Heart left ventricle (tissue), 13 donors: ENCODE measurements around the gene PLAU.
"Not testable (repeated sequence)": the region's sequence is repeated elsewhere in the genome, so short reads cannot be mapped to it uniquely, and the experiment has no call there.

ENCODE experiments used
- POLR2A ChIP-seq, 2 donors: fragments of 450-650 bp; IDR thresholded peaks; one replicate each; pipeline ENCODE4 v1.6.1; 2017; ENCODE audit warnings: antibody characterized with exemption in 2 of 2, mild to moderate bottlenecking in 2 of 2, moderate library complexity in 2 of 2
- TF ChIP-seq, protein P1 (sequence below), 12 donors: fragments of 200-600 bp; sonication (generic) in 4 of 12; IDR thresholded peaks; one replicate each; pipeline versions ENCODE4 v1.5.0 to v1.8.0; 2018 to 2022; ENCODE audit warnings: antibody characterized with exemption in 12 of 12, mild to moderate bottlenecking in 5 of 12
- donor health status: ischemic (EF 13 %, LVEDD 7.1; RV severe dilation, severe dysfunction).
- donor health status: DM: no; HTN: yes; CAD: no.
- donor health status: DM: no; HTN: no; CAD: no.
- donor health status: ischemic (EF 25% LVEDD 6.9; RV normal size, moderate dysfunction).
- donor health status: ischemic (EF 25% LVEDD 5.7; RV mildly dilated, moderate dysfunction).
- donor health status: ischemic (EF 35%, LVEDD 5.7; RV mildly dilated, moderate dysfunction).
- donor health status: nonischemic (EF 11% LVEDD 7.7; RV severe dilation, severe dysfunction).
- donor health status: DM: yes; HTN: yes; CAD: no.
- donor health status: PGD.
- donor health status: ischemic (EF 29% LVEDD 5.4; RV normal size, mild dysfunction).
- donor health status: nonischemic (EF 23%, LVEDD 6.1; RV moderate dilation, normal function).

DNA sequence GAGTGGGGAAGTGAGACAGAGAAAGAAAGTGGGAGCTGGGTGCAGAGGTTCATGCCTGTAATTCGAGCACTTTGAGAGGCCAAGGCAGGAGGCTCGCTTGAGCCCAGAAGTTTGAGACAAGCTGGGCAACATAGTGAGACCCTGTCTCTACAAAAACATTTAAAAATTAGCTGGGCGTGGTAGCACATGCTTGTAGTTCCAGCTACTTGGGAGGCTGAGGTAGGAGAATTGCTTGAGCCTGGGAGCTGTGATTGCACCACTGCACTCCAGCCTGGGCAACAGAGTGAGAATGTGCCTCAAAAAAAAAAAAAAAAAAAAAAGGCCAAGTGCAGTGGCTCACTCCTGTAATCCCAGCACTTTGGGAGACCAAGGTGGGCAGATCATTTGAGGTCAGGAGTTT lies 20.1 kb upstream of the PLAU start:
- TF ChIP-seq, protein P1, sequence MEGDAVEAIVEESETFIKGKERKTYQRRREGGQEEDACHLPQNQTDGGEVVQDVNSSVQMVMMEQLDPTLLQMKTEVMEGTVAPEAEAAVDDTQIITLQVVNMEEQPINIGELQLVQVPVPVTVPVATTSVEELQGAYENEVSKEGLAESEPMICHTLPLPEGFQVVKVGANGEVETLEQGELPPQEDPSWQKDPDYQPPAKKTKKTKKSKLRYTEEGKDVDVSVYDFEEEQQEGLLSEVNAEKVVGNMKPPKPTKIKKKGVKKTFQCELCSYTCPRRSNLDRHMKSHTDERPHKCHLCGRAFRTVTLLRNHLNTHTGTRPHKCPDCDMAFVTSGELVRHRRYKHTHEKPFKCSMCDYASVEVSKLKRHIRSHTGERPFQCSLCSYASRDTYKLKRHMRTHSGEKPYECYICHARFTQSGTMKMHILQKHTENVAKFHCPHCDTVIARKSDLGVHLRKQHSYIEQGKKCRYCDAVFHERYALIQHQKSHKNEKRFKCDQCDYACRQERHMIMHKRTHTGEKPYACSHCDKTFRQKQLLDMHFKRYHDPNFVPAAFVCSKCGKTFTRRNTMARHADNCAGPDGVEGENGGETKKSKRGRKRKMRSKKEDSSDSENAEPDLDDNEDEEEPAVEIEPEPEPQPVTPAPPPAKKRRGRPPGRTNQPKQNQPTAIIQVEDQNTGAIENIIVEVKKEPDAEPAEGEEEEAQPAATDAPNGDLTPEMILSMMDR (IDR thresholded peaks at IDR 0.05): not testable (repeated sequence)
- TF ChIP-seq POLR2A (IDR thresholded peaks at IDR 0.05): not testable (repeated sequence)
